ENCODE measurements around the gene ATP6V0D1.

The ATP6V0D1 gene

GRCh38 chr16:67463691-67464090, 17.3 kb downstream of the ATP6V0D1 start:
- no peak for DNase-seq (ENCODE audit: low read depth in 2 of 2, low spot score in 1 of 2)

- DNase-seq (ENCODE audit: low read depth in 2 of 2, low spot score in 1 of 2): no peak
Observed at GRCh38 chr16:67463059-67463458, 17.9 kb downstream of the ATP6V0D1 start.

GRCh38 chr16:67462279-67462655, 18.7 kb downstream of the ATP6V0D1 start:
- no peak for DNase-seq (ENCODE audit: low read depth in 2 of 2, low spot score in 1 of 2)

GRCh38 chr16:67461600-67462278, 19.2 kb downstream of the ATP6V0D1 start:
- DNase-seq (ENCODE audit: low read depth in 2 of 2, low spot score in 1 of 2): no peak

- DNase-seq (ENCODE audit: low read depth in 2 of 2, low spot score in 1 of 2): no peak
Observed at GRCh38 chr16:67460961-67461360, 20.0 kb downstream of the ATP6V0D1 start.

- no peak for DNase-seq (ENCODE audit: low read depth in 2 of 2, low spot score in 1 of 2)
Observed at GRCh38 chr16:67460168-67460567, 20.8 kb downstream of the ATP6V0D1 start.

GRCh38 chr16:67459861-67460150, 21.2 kb downstream of the ATP6V0D1 start:
- DNase-seq (ENCODE audit: low read depth in 2 of 2, low spot score in 1 of 2): no peak

GRCh38 chr16:67459066-67459860, 21.7 kb downstream of the ATP6V0D1 start:
- DNase-seq (ENCODE audit: low read depth in 2 of 2, low spot score in 1 of 2): no peak

GRCh38 chr16:67458121-67458641, 22.8 kb downstream of the ATP6V0D1 start:
- DNase-seq (ENCODE audit: low read depth in 2 of 2, low spot score in 1 of 2): no peak

GRCh38 chr16:67457611-67458010, 23.3 kb downstream of the ATP6V0D1 start:
- DNase-seq (ENCODE audit: low read depth in 2 of 2, low spot score in 1 of 2): no peak

GRCh38 chr16:67456391-67457081, 24.4 kb downstream of the ATP6V0D1 start:
- no peak for DNase-seq (ENCODE audit: low read depth in 2 of 2, low spot score in 1 of 2)

GRCh38 chr16:67454852-67455251, 26.1 kb downstream of the ATP6V0D1 start:
- DNase-seq (ENCODE audit: low read depth in 2 of 2, low spot score in 1 of 2): no peak

GRCh38 chr16:67454104-67454503, 26.9 kb downstream of the ATP6V0D1 start:
- DNase-seq (ENCODE audit: low read depth in 2 of 2, low spot score in 1 of 2): no peak

- DNase-seq (ENCODE audit: low read depth in 2 of 2, low spot score in 1 of 2): no peak
Observed at GRCh38 chr16:67451704-67452435, 29.1 kb downstream of the ATP6V0D1 start.

GRCh38 chr16:67451061-67451703, 29.8 kb downstream of the ATP6V0D1 start:
- DNase-seq (ENCODE audit: low read depth in 2 of 2, low spot score in 1 of 2): no peak

GRCh38 chr16:67449739-67450138, 31.2 kb downstream of the ATP6V0D1 start:
- no peak for DNase-seq (ENCODE audit: low read depth in 2 of 2, low spot score in 1 of 2)

- DNase-seq (ENCODE audit: low read depth in 2 of 2, low spot score in 1 of 2): no peak
Observed at GRCh38 chr16:67449336-67449735, 31.6 kb downstream of the ATP6V0D1 start.

GRCh38 chr16:67448580-67448979, 32.4 kb downstream of the ATP6V0D1 start:
- no peak for DNase-seq (ENCODE audit: low read depth in 2 of 2, low spot score in 1 of 2)

- DNase-seq (ENCODE audit: low read depth in 2 of 2, low spot score in 1 of 2): peak in 1 of 2 donors; percentile 10
Observed at GRCh38 chr16:67447508-67448076, 33.4 kb downstream of the ATP6V0D1 start.

GRCh38 chr16:67446968-67447507, 33.9 kb downstream of the ATP6V0D1 start:
- DNase-seq (ENCODE audit: low read depth in 2 of 2, low spot score in 1 of 2): no peak

All from stimulated activated CD8-positive, alpha-beta memory T cell treated with anti-CD3 and anti-CD28 coated beads, Interleukin-4, amount 100 ng/mL, for 4 hours (primary cell).